PFSK-1 (cell line): ENCODE data around the gene NUP210L.

ENCODE experiments used
- FOXP2 ChIP-seq: optimal IDR thresholded peaks from 2 replicates; pipeline ENCODE3; 2011; ENCODE audit warnings: borderline replicate concordance, control low read depth, inconsistent platforms; ENCODE audit not compliant: insufficient read depth; ENCODE audit errors: extremely low read length, extremely low read depth
- POLR2AphosphoS5 ChIP-seq: IDR thresholded peaks from 2 replicates; pipeline ENCODE4 v1.6.1; 2012; ENCODE audit warnings: low read depth, mild to moderate bottlenecking, control low read depth, low read length, moderate library complexity
- REST ChIP-seq, 2 experiments: IDR thresholded peaks; 2 replicates each; pipeline versions ENCODE4 v1.6.1 to v1.8.0; 2011 to 2012; ENCODE audit warnings: low read depth in 2 of 2, low read length in 2 of 2, control low read depth in 1 of 2, inconsistent platforms in 1 of 2, mild to moderate bottlenecking in 1 of 2, moderate library complexity in 1 of 2; ENCODE audit not compliant: insufficient read depth in 1 of 2
- SIN3A ChIP-seq: IDR thresholded peaks from 2 replicates; pipeline ENCODE4 v1.6.1; 2012; ENCODE audit warnings: mild to moderate bottlenecking, low read length, moderate library complexity, borderline replicate concordance; ENCODE audit not compliant: insufficient read depth
- TAF1 ChIP-seq: IDR thresholded peaks from 2 replicates; pipeline ENCODE4 v1.6.1; 2012; ENCODE audit warnings: low read length, control low read depth, borderline replicate concordance; ENCODE audit not compliant: insufficient read depth

GRCh38 chr1:154178013-154178412 lies 23.1 kb upstream of the NUP210L start:
- TF ChIP-seq REST (IDR thresholded peaks at IDR 0.05; ENCODE audit: insufficient read depth in 1 of 2, low read depth in 2 of 2, low read length in 2 of 2) (no peak), POLR2AphosphoS5 (no peak), SIN3A (no peak), TAF1 (no peak), FOXP2 (no peak)
